H1 (cell line): ENCODE data around the gene CTSC.

ENCODE experiments used
- EP300 ChIP-seq, 2 experiments: IDR thresholded peaks; 1 replicate in 1 of 2; 2 replicates in 1 of 2; pipeline ENCODE4 v1.6.1; 2011 to 2012; ENCODE audit warnings: low read depth in 2 of 2, low read length in 2 of 2, mild to moderate bottlenecking in 2 of 2, borderline replicate concordance in 1 of 2, inconsistent platforms in 1 of 2, moderate library complexity in 1 of 2
- EZH2 ChIP-seq: fragments of 200-600 bp; sonication (generic); IDR thresholded peaks from 2 replicates; pipeline ENCODE4 v1.7.1; 2012; ENCODE audit warnings: low read depth, mild to moderate bottlenecking, moderate library complexity, low read length, inconsistent platforms; ENCODE audit not compliant: severe bottlenecking
- GABPA ChIP-seq: IDR thresholded peaks from 2 replicates; pipeline ENCODE4 v1.6.1; 2011; ENCODE audit warnings: mild to moderate bottlenecking, low read length, moderate library complexity, borderline replicate concordance; ENCODE audit not compliant: insufficient read depth
- HDAC6 ChIP-seq: IDR thresholded peaks from one replicate; pipeline ENCODE4 v1.7.1; 2012; ENCODE audit warnings: low read depth, mild to moderate bottlenecking, inconsistent platforms, low read length, moderate library complexity
- MAX ChIP-seq: IDR thresholded peaks from 2 replicates; pipeline ENCODE4 v1.6.1; 2012; ENCODE audit warnings: inconsistent platforms
- NANOG ChIP-seq: IDR thresholded peaks from 2 replicates; pipeline ENCODE4 v1.6.1; 2011; ENCODE audit warnings: low read length, low read depth, mild to moderate bottlenecking, inconsistent platforms; ENCODE audit not compliant: insufficient read depth, poor library complexity, severe bottlenecking
- NRF1 ChIP-seq: IDR thresholded peaks from 2 replicates; pipeline ENCODE4 v1.6.1; 2011; ENCODE audit warnings: mild to moderate bottlenecking, low read depth, low read length, improper control_type of control experiment
- POLR2A ChIP-seq, 2 experiments: IDR thresholded peaks; 1 replicate in 1 of 2; 2 replicates in 1 of 2; pipeline ENCODE4 v1.6.1; 2011; ENCODE audit warnings: low read depth in 2 of 2, low read length in 2 of 2, mild to moderate bottlenecking in 2 of 2; ENCODE audit errors: control extremely low read depth in 1 of 2
- POLR2AphosphoS5 ChIP-seq: IDR thresholded peaks from 2 replicates; pipeline ENCODE4 v1.6.1; 2011; ENCODE audit warnings: low read depth, low read length
- SP1 ChIP-seq: IDR thresholded peaks from 2 replicates; pipeline ENCODE4 v1.6.1; 2011; ENCODE audit warnings: low read depth, low read length
- SRF ChIP-seq: IDR thresholded peaks from 2 replicates; pipeline ENCODE4 v1.6.1; 2011; ENCODE audit warnings: mild to moderate bottlenecking, low read depth, low read length, moderate library complexity
- TF ChIP-seq, protein P1 (sequence below), 3 experiments: IDR thresholded peaks; 1 replicate in 2 of 3; 2 replicates in 1 of 3; pipeline versions ENCODE4 v1.5.1 to v1.6.1; 2011; ENCODE audit warnings: low read length in 3 of 3, mild to moderate bottlenecking in 3 of 3, inconsistent platforms in 2 of 3, low read depth in 1 of 3, moderate library complexity in 1 of 3; ENCODE audit not compliant: insufficient read depth in 1 of 3; ENCODE audit errors: control extremely low read depth in 1 of 3

DNA sequence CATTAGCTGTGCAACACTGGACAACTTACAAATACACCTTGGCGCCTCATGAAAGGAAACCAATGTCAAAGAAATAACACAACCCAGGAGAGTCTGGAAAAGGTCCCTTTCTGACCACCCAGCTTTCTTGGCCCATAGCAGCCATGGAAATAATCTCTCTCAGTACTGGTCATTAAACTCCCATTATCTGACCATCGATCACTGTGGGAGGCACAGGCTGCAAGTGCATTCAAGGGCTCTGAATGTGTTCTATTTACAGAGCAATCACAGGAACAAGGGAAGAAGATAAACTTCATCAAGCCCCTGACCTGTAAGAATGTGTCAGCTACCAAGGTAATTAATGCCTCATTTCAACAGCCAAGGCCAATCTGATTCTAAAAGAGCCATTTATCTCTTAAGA lies 40.1 kb downstream of the CTSC start:
- TF ChIP-seq EZH2 (no peak), MAX (no peak), NANOG (peak; percentile 84), EP300 (IDR thresholded peaks at IDR 0.05; ENCODE audit: borderline replicate concordance in 1 of 2, low read depth in 2 of 2, low read length in 2 of 2) (no peak), SRF (no peak), HDAC6 (no peak), SP1 (no peak), GABPA (no peak), NRF1 (no peak), POLR2A (IDR thresholded peaks at IDR 0.05; ENCODE audit: control extremely low read depth in 1 of 2, low read depth in 2 of 2, low read length in 2 of 2) (no peak), POLR2AphosphoS5 (no peak)
- TF ChIP-seq, protein P1, sequence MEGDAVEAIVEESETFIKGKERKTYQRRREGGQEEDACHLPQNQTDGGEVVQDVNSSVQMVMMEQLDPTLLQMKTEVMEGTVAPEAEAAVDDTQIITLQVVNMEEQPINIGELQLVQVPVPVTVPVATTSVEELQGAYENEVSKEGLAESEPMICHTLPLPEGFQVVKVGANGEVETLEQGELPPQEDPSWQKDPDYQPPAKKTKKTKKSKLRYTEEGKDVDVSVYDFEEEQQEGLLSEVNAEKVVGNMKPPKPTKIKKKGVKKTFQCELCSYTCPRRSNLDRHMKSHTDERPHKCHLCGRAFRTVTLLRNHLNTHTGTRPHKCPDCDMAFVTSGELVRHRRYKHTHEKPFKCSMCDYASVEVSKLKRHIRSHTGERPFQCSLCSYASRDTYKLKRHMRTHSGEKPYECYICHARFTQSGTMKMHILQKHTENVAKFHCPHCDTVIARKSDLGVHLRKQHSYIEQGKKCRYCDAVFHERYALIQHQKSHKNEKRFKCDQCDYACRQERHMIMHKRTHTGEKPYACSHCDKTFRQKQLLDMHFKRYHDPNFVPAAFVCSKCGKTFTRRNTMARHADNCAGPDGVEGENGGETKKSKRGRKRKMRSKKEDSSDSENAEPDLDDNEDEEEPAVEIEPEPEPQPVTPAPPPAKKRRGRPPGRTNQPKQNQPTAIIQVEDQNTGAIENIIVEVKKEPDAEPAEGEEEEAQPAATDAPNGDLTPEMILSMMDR (IDR thresholded peaks at IDR 0.05; ENCODE audit: control extremely low read depth in 1 of 3, insufficient read depth in 1 of 3, low read depth in 1 of 3, low read length in 3 of 3), result no peak
